Ammon's horn (tissue), 1 donor: ENCODE data around the gene SDCCAG8.
"Not testable (repeated sequence)": the region's sequence is repeated elsewhere in the genome, so short reads cannot be mapped to it uniquely, and the experiment has no call there.

Experiments
- DNase-seq: peaks from one replicate; pipeline ENCODE4 v3.0.0-alpha.2; 2016; ENCODE audit warnings: low spot score

The SDCCAG8 gene

DNA sequence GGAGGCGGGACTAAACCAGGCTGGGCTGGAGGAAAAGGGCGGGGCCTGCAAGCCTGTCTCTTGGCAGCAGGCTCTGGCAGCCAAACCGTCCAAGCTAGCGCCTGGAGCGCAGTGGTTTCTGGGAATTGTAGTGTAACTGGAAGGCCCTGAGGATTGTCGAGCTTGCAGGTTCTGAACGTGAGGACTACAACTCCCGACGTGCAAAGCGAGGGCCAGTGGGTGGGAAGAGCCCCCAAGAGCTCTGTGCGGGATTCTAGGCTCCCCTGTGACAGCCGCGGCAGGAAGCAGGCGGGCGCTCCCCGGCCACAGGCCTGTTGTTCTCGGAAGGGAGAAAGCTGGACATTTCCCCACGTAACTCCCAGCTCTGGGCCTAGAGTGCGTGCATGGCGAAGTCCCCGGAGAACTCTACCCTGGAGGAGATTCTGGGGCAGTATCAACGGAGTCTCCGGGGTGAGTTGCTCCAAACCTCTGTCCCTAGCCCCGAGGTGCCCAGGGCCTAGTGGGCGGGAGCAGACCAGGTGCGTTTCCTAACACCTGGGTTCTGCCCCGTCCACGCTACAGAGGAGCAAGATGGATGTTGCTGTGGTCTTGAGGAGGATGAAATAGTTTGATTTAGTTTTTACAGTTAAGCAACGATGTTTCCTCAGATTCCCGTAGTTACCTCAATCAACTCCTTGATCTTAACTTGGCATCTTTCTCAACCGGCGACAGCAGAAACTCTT, at the start of gene SDCCAG8:
Gene SDCCAG8, plus strand, starts transcription at position 251 of the 722 bp plus-strand sequence. Its CDS starts 133 bp downstream, at position 384.
- peak; percentile 100 for DNase-seq

- not testable (repeated sequence) for DNase-seq
Observed at GRCh38 chr1:243211984-243212383, 43.9 kb upstream of the SDCCAG8 start.

- no peak for DNase-seq
Observed at GRCh38 chr1:243213045-243213787, 42.6 kb upstream of the SDCCAG8 start.

DNA sequence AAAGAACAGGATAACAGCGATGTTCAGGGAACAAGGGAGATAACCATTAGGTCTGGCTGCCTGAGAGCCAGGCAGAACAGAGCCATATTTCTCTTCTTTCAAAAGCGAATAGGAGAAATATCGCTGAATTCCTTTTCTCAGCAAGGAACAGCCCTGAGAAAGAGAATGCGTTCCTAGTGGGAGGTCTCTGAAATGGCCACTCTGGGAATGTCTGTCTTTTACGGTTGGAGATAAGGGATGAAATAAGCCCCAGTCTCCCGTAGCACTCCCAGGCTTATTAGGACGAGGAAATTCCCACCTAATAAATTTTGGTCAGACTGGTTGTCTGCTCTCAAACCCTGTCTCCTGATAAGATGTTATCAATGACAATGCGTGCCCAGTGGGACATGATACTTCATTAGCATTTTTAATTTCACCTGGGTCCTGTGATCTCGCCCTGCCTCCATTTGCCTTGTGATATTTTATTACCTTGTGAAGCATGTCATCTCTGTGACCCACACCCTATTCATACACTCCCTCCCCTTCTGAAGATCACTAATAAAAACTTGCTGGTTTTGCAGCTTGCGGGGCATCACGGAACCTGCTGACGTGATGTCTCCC, 40.5 kb upstream of the SDCCAG8 start:
- not testable (repeated sequence) for DNase-seq

DNA sequence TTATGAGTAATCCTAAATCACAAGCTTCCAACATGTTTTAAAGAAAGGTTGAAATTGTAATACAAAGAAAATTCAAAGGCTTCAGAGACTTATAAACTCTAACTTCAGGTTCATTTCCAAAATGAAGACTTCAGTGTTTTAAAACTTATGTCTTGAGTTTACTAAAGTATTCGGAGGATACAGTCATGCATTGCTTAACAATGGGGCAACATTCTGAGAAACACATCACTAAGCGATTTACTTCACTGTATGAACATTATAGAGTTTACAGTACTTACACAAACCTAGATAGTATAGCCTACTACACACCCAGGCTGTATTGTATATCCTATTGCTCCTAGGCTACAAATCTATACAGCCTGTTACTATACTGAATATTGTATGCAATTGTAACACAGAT, 39.1 kb upstream of the SDCCAG8 start:
- DNase-seq, result no peak

DNA sequence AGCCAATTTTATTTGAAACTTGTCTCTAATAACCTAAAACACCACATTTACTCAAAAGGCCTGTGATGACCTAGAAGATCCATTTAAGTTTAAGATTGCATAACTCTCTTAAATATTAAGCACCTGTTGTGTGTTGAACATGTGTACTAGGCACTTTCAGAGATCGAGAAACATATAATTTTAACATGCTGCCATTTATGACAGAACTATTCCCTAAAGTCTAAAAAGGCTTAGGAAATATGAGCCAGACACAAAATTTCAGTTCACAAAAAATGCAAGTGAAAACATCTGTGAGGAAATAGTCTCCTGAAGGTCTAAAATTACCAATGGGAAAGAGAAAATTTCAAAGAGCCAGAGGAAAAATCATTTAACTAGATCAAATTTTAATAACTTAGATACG, 38.5 kb upstream of the SDCCAG8 start:
- no peak for DNase-seq

GRCh38 chr1:243218059-243218458, 37.8 kb upstream of the SDCCAG8 start:
- no peak for DNase-seq

DNA sequence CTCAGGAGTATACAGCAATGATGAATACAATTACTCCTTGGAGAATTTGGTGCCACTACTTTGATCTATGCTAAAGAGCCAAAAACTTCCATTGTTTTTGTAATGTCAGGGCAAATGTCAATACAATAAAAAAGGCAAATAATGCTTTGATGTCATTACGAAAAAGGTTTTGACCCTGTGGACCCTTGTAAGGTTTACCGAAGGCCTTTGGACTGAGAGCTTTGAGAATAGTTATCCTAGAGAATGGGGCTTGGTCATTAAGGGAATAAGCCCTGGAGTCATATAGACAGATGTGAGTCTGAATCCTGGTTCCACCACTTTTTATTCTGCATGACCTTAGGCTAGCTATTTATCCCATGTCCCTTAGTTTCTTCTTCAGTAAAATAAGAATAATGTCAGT, 28.2 kb upstream of the SDCCAG8 start:
- no peak for DNase-seq

DNA sequence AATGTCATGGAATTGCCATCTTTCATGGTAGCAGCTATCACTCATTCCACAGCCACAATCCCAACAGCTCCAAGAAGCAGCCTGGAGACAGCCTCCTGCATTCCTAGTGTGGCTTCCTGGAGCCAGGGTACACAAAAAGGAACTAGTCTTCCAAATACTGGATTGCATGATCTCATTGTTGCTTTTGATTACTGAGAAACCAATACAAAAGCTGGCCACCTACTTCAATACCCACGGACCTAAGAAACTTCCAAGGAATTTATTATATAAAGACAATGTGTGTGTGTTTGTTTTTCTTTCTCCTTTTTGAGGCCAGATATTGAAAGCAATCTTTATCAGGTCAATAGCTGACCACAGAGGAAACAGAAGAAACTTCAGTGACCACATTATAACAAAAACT, 26.3 kb upstream of the SDCCAG8 start:
- DNase-seq, result no peak

DNA sequence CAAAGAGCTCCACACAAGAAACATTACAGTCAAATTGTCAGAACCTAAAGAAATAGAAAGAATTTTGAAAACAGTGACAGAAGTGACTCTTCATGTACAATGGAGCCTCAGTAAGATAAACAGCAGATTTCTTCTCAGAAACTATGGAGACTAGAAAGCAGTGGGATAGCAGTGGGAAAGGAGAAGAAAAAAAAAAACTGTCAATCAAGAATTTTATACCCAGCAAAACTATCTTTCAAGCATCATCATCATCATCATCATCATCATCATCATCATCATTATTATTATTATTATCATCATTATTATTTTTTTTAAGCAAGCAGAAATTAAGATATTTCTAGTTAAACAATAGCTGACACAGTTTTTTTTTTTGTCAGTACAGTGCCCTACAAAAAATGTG, 24.9 kb upstream of the SDCCAG8 start:
- DNase-seq, result no peak

GRCh38 chr1:243233908-243234307, 21.9 kb upstream of the SDCCAG8 start:
- DNase-seq, result no peak

DNA sequence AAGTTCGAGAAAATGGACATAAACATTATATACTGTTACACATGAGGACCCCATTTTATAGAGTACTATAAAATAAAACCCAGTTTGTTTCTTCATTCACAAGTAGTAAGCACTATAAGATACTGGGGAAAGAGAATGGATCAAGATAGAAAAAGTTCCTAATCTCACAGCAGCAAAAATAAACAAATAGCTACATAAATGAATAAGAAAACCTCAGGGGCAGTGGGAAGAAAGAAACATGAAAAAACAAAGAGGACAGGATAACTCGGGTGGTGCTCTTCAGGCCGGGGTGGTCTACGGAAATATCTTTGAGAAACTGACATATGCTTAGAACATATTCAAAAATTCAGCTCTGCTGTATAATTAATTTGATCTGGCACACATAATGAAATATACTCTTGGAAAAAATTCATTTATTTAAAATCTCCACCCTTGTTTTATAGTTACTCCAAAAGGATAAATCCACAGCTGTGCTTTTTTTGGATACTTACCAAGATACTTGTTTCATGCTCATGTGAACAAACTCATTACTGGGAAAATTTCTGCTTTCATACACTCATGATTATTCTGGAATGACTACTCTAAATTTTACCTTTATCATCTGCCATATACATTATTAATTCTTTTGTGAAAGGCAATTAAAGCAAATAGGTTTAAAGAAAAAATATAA, 20.7 kb upstream of the SDCCAG8 start:
- DNase-seq, result no peak

DNA sequence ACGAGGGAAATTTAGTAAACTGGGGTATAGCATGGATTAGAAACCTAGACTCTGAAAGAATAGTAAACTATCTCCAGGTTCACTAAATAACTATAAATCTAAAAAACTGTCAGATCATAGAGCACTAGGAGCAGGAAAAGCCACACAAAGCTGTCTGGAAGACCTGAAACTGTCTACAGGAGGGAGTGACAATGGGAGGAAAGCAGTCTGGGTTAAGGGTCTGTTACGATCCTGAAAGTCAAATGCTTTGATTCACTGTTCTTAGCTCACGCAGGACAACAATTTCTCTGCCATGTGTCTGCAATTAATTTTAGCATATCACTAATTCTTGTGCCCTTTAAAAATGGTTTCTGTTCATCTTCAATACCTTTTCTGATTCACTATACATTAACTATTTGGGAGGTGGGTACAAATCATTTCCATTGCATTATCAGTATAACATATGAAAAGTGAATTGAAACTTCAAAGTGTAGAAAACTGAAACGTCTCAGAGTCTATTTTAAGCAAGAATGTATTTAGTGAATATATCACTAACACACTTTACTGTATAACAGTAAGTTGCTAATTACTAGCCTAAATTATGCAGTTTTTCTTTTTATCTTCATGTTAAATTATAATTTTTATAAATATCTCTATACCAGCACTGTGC, 19.1 kb upstream of the SDCCAG8 start:
- no peak for DNase-seq

DNA sequence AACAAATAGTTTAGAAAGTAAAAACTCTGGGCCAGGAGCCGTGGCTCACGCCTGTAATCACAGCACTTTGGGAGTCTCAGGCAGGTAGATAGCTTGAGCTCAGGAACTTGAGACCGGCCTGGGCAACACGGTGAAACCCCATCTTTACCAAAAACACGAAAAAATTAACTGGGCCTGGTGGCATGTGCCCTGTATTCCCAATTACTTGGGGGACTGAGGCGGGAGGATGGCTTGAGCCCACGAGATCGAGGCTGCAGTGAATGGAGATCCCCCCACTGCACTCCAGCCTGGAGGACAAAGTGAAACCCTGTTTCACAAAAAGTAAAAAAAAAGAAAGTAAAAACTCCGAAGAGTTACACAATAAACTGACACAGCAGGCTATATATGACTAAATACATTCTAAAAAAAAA, 11.4 kb upstream of the SDCCAG8 start:
- DNase-seq, result no peak

- peak; percentile 45 for DNase-seq
Observed at GRCh38 chr1:243246916-243247315, 8.9 kb upstream of the SDCCAG8 start.

- no peak for DNase-seq
Observed at GRCh38 chr1:243247901-243248300, 7.9 kb upstream of the SDCCAG8 start.

DNA sequence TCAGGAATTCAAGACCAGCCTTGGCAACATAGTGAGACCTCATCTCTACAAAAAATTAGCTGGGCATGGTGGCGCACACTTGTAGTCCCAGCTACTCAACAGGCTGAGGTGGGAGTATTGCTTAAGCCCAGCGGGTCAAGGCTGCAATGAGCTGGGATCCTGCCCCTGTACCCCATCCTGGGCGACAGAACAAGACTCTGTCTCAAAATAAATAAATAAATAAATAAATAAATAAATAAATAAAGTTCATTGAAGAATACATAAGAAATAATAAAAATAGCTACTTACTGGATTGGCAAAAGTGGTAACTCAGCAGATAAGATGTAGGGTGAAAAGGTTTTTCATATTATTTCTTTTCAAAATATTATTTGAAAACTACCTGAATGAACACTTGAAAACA, 6.6 kb upstream of the SDCCAG8 start:
- DNase-seq, result no peak

GRCh38 chr1:243250102-243250501, 5.7 kb upstream of the SDCCAG8 start:
- no peak for DNase-seq

DNA sequence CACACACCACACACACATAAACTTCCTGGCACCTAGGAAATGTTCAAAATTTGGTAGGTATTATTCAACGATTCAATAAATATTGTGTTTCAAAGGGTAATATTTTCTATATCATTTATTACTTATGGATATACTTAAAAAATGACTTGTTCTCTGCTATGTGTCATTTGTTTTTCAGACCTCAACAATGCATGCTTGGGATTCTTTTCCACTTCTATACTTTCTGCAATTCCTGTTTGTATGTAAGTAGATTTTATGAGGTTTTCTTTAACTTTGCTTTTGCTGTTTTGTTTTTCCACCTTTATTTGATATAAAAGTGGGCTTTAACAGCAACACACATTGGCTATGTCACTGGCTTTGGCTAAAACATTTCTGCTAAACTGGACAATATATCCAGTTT, 4.3 kb upstream of the SDCCAG8 start:
- no peak for DNase-seq

DNA sequence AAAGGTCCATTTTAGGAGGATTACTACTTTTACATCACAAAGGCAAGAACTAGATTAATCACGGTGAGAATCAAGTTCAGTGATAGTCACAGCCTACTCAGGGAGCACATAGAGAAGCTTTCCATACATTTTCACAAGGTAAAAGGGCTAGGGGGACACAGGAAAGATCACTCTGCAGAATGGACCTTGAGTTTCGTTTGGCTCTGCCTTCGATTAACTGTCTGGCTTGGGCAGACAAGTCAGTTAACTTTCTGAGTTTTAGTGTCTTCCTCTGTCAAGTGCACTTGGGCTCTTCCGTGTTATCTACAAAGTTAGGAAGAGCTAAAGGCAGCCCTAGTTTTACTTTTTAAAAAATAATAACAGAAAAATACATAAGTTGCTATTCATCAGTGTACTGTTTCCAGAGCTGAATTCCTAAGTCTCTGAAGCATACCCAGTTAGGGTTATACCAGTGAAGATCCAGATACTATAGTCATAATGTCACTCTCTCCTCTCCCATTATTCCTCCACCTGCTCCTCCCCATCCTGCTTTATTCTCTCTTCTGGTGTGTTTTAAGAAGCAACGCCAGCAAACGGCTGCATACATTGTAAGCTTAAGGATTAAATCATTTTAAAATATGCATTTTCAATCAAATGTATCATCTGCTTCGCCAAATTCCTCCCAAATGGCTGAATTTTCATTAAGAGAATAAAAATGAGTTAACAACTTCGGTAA, 2.5 kb upstream of the SDCCAG8 start:
- DNase-seq, result no peak

GRCh38 chr1:243253926-243254232, 2.0 kb upstream of the SDCCAG8 start:
- no peak for DNase-seq
